Natural killer cell treated with Interleukin-12 subunit alpha and Interleukin-12 subunit beta and Interleukin-15 and Interleukin-18, amount 100 ng/mL, for 72 hours (primary cell): Measurements from ENCODE around the gene COL27A1. TPM values are rescaled to one million over a fixed set of nuclear protein-coding genes. Genes with fewer than 3 reads are reported as not detected.

Experiments
- ATAC-seq, 2 donors: fragments of 150-1000 bp; cut with Tn5 transposase in 1 of 2; sonication (Bioruptor Pico), chemical (Tn5 transposase) in 1 of 2; 2 replicates each; pipeline ENCODE4 v1.10.0; 2021
- DNase-seq: peaks from one replicate; pipeline ENCODE4 v3.0.0; 2022; ENCODE audit warnings: low spot score
- H3K27ac Mint-ChIP-seq, 2 donors: 1 replicate in 1 of 2; 2 replicates in 1 of 2; pipeline ENCODE4 v1.8.0; 2022; ENCODE audit warnings: mixed read lengths in 2 of 2, mild to moderate bottlenecking in 1 of 2, moderate library complexity in 1 of 2
- H3K27me3 Mint-ChIP-seq, 2 donors: 1 replicate in 1 of 2; 2 replicates in 1 of 2; pipeline ENCODE4 v1.8.0; 2022; ENCODE audit warnings: mixed read lengths in 2 of 2
- H3K36me3 Mint-ChIP-seq: one replicate; pipeline ENCODE4 v1.8.0; 2022; ENCODE audit warnings: mixed read lengths
- H3K4me1 Mint-ChIP-seq, 2 donors: 1 replicate in 1 of 2; 2 replicates in 1 of 2; pipeline ENCODE4 v1.8.0; 2022; ENCODE audit warnings: low read depth in 2 of 2, mixed read lengths in 2 of 2, mild to moderate bottlenecking in 1 of 2
- H3K4me3 Mint-ChIP-seq: one replicate; pipeline ENCODE4 v1.8.0; 2022; ENCODE audit warnings: mixed read lengths
- H3K9me3 Mint-ChIP-seq: 2 replicates; pipeline ENCODE4 v1.8.0; 2022; ENCODE audit warnings: mixed read lengths
- total RNA-seq, 2 donors: library from RNA; stranded (reverse); gene quantifications; one replicate each; pipeline ENCODE4 v1.2.3, GENCODE V29; 2022

Gene COL27A1
- total RNA-seq, 2 donors from 2014 or later: 1.5 to 1.6 TPM

DNA sequence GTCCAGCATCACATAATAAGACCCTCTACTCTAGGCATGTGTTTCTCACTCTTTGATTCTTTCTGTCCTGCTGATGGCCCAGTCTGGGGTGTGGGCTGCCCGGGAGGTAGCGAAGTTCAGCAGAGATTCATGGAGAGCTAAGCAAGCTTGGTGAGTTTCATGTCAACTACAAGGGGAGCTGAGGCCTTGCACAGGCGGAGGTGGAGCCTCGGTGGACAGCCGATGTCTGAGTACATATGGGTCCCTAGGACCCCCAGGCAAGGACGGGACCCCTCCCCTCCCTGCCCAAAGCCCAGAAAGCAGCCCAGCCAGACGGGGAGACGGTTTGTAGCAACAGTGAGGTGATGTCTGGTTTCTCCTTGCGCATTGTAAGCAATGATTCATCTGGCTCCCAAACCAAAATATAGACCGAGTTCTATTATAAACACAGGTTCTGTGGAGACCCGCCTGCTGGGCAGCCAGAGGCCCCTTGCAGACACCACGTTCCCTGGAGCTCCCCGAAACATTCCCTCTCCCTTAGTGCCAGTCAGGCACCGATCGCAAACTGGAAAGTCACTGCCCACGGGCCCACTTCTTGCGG, 45.5 kb downstream of the COL27A1 start:
- DNase-seq (no peak), ATAC-seq (no peak)
- Mint-ChIP-seq H3K9me3 (no peaks in the 10 kb centered on the region), H3K4me1 (no peaks in the 10 kb centered on the region), H3K27me3 (peaks cover 0 to 3% of the 10 kb centered on the region in 2 donors), H3K27ac (no peak overlapping the region), H3K4me3 (no peak overlapping the region), H3K36me3 (no peaks in the 10 kb centered on the region)

DNA sequence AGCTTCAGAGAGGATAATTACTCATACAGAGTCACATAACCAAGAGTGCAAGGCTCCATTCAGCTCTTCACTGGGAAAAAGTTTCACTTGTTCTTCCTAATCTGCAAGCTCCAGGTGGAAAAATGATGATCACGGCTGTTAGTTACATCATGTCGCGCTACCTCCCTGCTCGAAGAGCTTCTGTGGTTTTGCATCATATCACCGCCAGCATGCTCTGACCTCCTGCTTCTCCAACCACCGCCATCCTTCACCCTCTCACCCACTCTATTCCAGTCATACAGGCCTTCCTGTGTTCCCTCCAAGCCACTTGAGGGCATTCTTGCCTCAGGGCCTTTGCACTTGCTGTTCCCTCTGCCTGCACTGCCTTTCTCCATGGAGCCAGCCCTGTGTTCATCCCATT, 47.1 kb downstream of the COL27A1 start:
- H3K9me3 Mint-ChIP-seq: no peaks in the 10 kb centered on the region
- DNase-seq: no peak
- no peaks in the 10 kb centered on the region for H3K4me1 Mint-ChIP-seq
- no peak overlapping the region for H3K27ac Mint-ChIP-seq
- no peak overlapping the region for H3K4me3 Mint-ChIP-seq
- no peak for ATAC-seq
- peaks cover 0 to 3% of the 10 kb centered on the region in 2 donors for H3K27me3 Mint-ChIP-seq
- no peaks in the 10 kb centered on the region for H3K36me3 Mint-ChIP-seq

DNA sequence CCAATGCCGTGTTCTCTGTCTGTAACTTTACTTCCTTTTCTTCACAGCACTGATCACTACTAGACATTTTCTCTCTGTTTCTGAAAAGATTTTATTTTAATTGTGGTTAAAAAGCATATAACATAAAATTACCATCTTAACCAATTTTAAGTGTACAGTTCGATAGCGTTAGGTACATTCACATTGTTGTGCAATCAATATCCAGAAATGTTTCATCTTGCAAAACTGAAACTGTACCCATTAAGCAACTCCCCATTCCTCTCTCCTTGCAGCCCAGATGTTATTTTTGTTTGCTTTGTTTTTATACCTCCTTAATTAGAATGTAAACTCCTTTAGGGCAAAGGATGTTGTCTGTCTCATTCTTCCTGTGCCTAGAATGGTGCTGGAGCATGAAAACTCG, 47.5 kb downstream of the COL27A1 start:
- Mint-ChIP-seq H3K4me3 (no peak overlapping the region), H3K9me3 (no peaks in the 10 kb centered on the region), H3K27me3 (peaks cover 0 to 3% of the 10 kb centered on the region in 2 donors), H3K36me3 (no peaks in the 10 kb centered on the region), H3K4me1 (no peaks in the 10 kb centered on the region), H3K27ac (no peak overlapping the region)
- ATAC-seq (no peak), DNase-seq (no peak)

DNA sequence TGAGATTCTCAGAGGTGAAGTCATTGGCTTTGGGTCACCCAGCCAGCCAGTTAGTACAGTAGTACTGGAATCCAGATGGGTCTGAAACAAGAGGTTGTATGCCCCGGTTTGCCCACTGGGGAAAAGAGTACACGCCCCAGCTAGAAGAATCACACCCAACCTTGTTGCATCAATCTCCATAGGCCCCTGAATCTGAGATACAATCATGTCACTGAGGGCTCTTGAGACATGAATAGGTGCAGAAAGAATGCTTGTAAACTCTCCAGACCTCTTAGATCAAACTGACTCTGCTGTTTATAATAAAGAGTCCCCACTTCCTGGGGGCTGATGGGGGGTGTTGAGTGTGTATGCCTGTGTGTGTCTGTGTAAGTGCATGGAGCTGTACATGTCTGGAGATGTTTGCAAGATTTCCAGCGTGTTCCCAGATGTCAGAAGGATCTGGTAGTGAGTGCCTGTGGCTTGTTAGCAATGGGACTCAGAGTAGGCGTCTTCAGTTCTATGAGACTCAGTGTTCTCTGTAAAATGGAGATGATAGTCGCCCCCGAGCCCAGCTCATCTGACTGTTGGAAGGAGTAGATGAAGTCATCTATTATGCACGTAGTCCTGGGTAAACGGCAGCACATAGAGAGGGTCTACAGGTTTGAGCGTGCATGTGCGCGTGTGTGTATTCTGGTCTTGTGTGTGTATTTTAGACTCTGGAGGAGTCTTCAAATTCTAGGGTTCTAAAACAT, 48.2 kb downstream of the COL27A1 start:
- H3K4me3 Mint-ChIP-seq: no peak overlapping the region
- H3K9me3 Mint-ChIP-seq: no peaks in the 10 kb centered on the region
- H3K27ac Mint-ChIP-seq: no peak overlapping the region
- ATAC-seq (no peak), DNase-seq (no peak)
- no peaks in the 10 kb centered on the region for H3K36me3 Mint-ChIP-seq
- peaks cover 0 to 3% of the 10 kb centered on the region in 2 donors for H3K27me3 Mint-ChIP-seq
- no peaks in the 10 kb centered on the region for H3K4me1 Mint-ChIP-seq

DNA sequence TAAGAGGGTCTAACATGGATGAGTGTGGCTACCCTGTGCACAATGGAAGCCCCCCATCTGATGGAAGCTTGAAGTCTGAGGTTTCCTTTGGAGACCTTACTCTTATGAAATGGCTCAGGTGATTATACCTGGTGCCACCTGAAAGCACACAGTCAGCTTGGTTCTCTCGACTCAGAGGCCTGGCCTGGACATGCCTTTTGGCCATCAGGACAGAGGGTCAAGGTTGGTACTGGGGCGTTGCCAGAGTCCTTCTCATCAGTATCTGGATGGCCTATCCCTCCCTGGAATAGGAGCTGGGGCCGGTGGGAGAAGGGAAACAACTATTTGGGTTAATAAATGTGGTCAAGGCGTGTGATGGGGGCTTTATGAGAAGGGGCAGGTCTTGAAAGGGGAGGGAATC, 48.9 kb downstream of the COL27A1 start:
- DNase-seq (no peak), ATAC-seq (no peak)
- no peaks in the 10 kb centered on the region for H3K36me3 Mint-ChIP-seq
- H3K27ac Mint-ChIP-seq: no peak overlapping the region
- no peaks in the 10 kb centered on the region for H3K4me1 Mint-ChIP-seq
- no peaks in the 10 kb centered on the region for H3K9me3 Mint-ChIP-seq
- H3K27me3 Mint-ChIP-seq: peaks cover 0 to 3% of the 10 kb centered on the region in 2 donors
- no peak overlapping the region for H3K4me3 Mint-ChIP-seq

DNA sequence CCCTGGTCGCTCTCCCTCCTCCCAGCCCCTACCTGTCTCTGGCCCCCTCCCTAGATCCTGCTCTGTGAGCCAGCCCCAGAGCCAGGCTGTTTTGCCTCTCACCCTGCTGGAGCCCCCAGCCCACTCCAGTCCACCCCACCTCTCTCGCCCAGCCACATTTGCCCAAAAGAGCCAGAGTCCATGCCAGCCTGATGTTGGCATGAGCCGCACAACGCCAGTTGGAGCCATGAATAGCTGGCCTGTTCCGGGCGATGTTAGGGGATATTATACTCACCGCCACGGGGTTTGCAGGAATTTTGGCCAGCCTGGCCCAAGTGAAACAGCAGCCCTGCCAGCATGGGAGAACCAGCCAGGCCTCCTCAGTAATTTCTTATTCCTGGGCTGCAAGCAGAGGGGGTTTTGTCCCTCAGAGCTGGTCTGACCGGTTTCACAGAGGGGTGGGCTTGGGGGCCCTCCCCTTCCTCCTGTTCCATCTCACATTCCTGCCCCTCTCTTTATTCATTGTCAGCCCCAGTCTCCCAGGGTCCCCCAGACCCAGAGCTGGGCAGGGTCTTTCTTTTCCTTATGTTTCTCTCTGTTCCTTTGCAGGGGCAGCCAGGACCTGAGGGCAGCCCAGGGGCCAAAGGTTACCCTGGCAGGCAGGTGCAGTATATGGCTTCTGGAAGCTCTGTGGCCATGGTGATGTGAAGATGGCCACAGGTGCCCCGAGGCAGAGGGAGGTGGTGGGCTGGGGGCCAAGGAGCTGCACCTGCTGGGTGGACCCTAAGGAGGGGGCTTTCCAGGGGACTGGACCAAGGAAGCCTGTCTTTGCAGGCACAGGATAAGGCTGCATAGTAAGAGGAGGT, 50.1 kb downstream of the COL27A1 start:
- ATAC-seq (peak in 1 of 2 donors; percentile 4), DNase-seq (no peak)
- H3K4me1 Mint-ChIP-seq: no peaks in the 10 kb centered on the region
- H3K36me3 Mint-ChIP-seq: no peaks in the 10 kb centered on the region
- no peak overlapping the region for H3K4me3 Mint-ChIP-seq
- H3K9me3 Mint-ChIP-seq: no peaks in the 10 kb centered on the region
- H3K27me3 Mint-ChIP-seq: no peaks in the 10 kb centered on the region
- no peak overlapping the region for H3K27ac Mint-ChIP-seq

DNA sequence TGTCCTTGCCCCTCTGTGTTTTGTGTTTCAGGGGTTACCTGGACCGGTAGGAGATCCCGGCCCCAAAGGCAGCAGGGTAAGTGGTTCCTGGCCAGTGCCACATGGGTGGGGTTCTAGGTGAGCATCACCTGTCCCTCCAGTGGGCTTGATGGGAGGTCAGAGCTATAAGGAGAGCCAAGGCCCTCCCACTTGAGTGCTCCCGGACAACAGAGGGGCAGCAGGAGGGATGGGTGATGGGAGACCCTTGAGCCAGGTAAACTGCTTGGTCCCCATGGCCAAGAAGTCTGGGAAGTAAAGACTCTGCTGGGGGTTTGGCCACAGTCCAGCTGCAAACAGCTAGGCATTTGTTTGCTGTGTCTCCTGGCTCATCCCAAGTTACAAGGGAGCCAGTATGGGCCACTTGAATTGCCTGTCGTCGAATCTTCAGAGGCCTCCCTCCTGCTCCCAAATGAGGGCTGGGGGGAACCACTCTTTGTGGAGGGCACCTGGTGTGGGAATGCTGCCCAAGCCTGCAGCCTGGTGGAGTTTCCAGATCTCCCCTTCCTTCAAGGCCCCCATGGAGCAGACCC, 51.0 kb downstream of the COL27A1 start:
- DNase-seq (no peak), ATAC-seq (no peak)
- no peaks in the 10 kb centered on the region for H3K36me3 Mint-ChIP-seq
- no peaks in the 10 kb centered on the region for H3K27me3 Mint-ChIP-seq
- no peak overlapping the region for H3K27ac Mint-ChIP-seq
- no peaks in the 10 kb centered on the region for H3K4me1 Mint-ChIP-seq
- no peak overlapping the region for H3K4me3 Mint-ChIP-seq
- no peaks in the 10 kb centered on the region for H3K9me3 Mint-ChIP-seq

DNA sequence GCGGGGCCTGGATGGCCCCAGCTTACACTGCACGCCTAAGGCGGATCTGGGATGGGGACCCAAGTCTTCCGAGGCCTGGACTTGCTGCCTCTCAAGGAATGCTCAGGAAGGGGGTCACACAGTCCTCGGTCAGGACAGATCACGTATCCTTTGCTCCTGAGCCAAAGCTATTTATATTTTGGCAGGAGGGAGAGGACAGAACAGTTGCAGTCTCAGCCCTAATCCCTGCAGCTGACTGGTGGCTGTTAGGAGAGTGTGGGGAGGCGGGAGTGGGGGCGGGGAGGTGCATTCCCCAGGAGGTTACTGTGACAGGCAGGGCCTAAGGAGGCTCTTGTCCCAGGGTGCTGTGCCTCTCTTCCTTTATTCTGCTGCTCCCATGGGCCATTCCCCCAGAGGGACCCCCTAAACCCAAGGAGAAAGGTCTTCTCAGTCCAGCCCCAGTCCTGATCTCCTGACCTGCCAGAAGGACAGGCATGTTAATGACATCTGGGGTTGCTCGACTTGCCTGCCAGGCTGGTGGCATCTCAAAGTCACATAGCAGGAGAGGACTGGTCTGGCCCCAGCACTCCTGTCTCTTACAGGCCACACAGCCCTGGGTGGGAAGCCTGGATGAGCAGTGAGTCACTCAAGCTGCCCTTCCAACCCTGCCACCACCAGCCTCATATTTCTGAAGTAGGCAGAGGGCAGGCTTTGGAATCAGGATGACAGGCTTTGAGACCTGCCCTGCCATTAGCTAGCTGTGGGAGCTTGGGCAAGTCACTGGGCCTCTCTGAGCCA, 51.9 kb downstream of the COL27A1 start:
- no peak overlapping the region for H3K27ac Mint-ChIP-seq
- H3K4me3 Mint-ChIP-seq: no peak overlapping the region

DNA sequence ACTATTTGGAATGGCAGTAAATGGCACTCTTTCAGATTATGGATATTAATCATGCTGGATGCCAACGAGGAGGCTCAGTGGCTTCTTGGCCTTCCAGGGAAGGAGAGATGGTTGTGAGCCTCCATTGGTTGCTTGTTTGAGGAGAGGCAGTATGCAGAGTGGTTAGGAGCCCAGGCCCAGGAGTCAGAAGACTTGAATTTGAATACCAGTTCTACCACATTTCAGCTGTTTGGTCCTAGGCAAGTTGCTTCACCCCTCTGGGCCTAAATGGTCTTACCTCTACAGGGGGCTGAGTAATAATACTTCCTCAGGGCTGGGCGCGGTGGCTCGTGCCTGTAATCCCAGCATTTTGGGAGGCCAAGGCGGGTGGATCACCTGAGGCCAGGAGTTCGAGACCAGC, 52.5 kb downstream of the COL27A1 start:
- Mint-ChIP-seq H3K36me3 (no peaks in the 10 kb centered on the region), H3K4me3 (no peak overlapping the region), H3K9me3 (no peaks in the 10 kb centered on the region), H3K27ac (no peak overlapping the region), H3K4me1 (no peaks in the 10 kb centered on the region), H3K27me3 (no peaks in the 10 kb centered on the region)
- DNase-seq: no peak
- no peak for ATAC-seq

More for the DNA sequence above, 51.9 kb downstream of the COL27A1 start:
- ATAC-seq: no peak
- Mint-ChIP-seq H3K27me3 (no peaks in the 10 kb centered on the region), H3K9me3 (no peaks in the 10 kb centered on the region), H3K4me1 (no peaks in the 10 kb centered on the region), H3K36me3 (no peaks in the 10 kb centered on the region)
- DNase-seq: no peak

DNA sequence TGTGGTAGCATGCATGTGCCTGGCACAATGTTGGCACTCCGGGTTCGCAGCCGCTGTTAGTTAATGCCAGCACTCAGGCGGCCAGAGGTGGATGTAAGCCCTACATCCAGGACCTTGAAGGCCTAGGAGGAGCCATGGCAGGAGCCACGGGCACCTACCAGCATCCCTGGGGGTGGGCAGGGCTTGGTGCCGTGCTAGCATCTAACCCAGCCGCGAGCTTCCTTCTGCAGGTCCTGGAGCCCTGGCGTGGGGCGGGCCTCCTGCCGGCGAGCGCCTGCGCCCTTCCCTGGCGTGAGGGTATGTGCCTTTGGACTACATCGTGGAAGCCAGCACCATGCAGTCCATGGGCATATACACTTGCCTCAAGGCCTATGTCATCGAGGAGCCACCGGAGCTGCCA, 53.8 kb downstream of the COL27A1 start:
- Mint-ChIP-seq H3K27me3 (no peaks in the 10 kb centered on the region), H3K27ac (no peak overlapping the region), H3K4me1 (no peaks in the 10 kb centered on the region), H3K36me3 (no peaks in the 10 kb centered on the region), H3K4me3 (no peak overlapping the region), H3K9me3 (no peaks in the 10 kb centered on the region)
- ATAC-seq: no peak
- no peak for DNase-seq

DNA sequence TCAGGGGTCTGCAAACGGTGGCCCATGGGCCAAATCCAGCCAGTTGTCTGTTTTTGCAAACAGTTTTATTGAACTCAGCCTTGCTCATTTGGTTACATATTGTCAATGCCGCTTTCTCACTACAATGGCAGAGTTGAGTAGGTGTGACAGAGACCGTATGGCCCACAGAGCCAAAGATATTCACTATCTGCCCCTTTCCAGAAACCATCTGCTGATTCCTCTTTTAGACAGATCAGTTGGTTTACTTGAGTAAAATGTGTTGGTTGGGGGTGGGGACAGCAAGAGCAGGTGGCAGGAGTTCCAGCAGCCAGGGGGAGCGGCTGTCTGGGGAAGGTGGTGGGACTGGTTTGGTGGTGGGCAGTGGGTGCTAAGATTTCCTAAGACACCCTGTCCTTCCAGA, 54.8 kb downstream of the COL27A1 start:
- Mint-ChIP-seq H3K9me3 (no peaks in the 10 kb centered on the region), H3K27ac (no peak overlapping the region), H3K36me3 (no peaks in the 10 kb centered on the region), H3K27me3 (no peaks in the 10 kb centered on the region), H3K4me1 (no peaks in the 10 kb centered on the region), H3K4me3 (no peak overlapping the region)
- ATAC-seq: no peak
- no peak for DNase-seq

DNA sequence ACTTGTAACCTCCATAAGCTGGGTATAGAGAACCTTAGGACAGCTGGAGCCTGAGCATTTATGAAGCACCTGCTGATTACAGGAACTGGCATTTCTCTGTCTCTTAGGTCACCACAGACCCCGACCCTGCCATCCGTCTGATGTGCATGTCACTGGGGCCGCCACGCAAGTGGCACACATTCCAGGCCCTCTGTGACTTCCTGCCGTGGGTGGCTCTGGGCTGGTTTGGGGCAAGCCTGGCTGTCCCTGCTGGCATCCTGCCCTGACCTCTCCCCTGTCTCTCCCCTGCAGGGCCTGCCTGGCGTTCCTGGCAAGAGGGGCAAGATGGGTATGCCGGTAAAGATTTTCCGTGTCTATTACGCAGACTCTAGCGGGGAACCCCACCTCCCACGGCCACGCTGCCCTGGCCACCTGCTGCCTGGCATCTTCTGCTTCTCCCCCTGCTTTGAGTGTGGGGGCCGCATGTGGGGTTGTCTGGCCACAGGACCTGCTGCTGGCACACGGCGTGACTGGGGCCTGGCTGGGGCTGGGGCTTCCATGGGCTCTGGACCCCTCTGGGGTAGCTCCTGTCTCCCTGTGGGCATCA, 55.4 kb downstream of the COL27A1 start:
- DNase-seq (no peak), ATAC-seq (no peak)
- Mint-ChIP-seq H3K4me3 (no peak overlapping the region), H3K27me3 (no peaks in the 10 kb centered on the region), H3K36me3 (no peaks in the 10 kb centered on the region), H3K27ac (no peak overlapping the region), H3K9me3 (no peaks in the 10 kb centered on the region), H3K4me1 (no peaks in the 10 kb centered on the region)

DNA sequence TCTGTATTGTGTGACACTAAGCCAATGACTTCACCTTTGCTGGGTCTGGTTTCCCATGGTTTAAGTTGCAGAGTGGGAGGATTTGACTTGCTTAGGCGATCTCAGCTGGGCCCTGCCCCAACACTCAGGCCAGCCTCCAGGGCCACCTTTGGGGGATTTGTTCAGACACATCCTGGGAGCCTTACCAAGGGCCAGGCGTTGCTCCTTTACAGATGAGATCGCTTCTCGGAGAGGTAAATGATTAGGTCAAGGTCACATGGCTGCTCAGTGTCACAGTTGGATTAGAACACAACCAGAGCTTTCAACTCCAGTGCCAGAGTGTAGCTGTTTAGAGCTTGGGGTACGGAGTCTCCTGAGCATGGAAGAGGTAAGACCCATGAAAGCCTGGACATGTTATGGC, 57.5 kb downstream of the COL27A1 start:
- no peaks in the 10 kb centered on the region for H3K4me1 Mint-ChIP-seq
- H3K4me3 Mint-ChIP-seq: no peak overlapping the region
- no peaks in the 10 kb centered on the region for H3K9me3 Mint-ChIP-seq
- H3K27ac Mint-ChIP-seq: no peak overlapping the region
- H3K36me3 Mint-ChIP-seq: no peaks in the 10 kb centered on the region
- no peaks in the 10 kb centered on the region for H3K27me3 Mint-ChIP-seq
- DNase-seq: no peak
- ATAC-seq: no peak
